Adrenal gland (tissue), 5 donors: ENCODE results near the gene CNNM2.

Source experiments
- POLR2A ChIP-seq, 2 donors: fragments of 450-650 bp; IDR thresholded peaks; one replicate each; pipeline ENCODE4 v1.6.1; 2017; ENCODE audit warnings: antibody characterized with exemption in 2 of 2, mild to moderate bottlenecking in 2 of 2, moderate library complexity in 1 of 2
- TF ChIP-seq, protein P1 (sequence below), 6 experiments: fragments of 450-650 bp in 4 of 6; fragments of 200-600 bp in 2 of 6; sonication (generic) in 1 of 6; IDR thresholded peaks; 1 replicate in 5 of 6; 2 replicates in 1 of 6; pipeline versions ENCODE4 v1.5.1 to v1.8.0; 2016 to 2021; ENCODE audit warnings: antibody characterized with exemption in 6 of 6, mild to moderate bottlenecking in 2 of 6, moderate library complexity in 1 of 6
- donor health status: DM: no; HTN: no; CAD: no.

DNA sequence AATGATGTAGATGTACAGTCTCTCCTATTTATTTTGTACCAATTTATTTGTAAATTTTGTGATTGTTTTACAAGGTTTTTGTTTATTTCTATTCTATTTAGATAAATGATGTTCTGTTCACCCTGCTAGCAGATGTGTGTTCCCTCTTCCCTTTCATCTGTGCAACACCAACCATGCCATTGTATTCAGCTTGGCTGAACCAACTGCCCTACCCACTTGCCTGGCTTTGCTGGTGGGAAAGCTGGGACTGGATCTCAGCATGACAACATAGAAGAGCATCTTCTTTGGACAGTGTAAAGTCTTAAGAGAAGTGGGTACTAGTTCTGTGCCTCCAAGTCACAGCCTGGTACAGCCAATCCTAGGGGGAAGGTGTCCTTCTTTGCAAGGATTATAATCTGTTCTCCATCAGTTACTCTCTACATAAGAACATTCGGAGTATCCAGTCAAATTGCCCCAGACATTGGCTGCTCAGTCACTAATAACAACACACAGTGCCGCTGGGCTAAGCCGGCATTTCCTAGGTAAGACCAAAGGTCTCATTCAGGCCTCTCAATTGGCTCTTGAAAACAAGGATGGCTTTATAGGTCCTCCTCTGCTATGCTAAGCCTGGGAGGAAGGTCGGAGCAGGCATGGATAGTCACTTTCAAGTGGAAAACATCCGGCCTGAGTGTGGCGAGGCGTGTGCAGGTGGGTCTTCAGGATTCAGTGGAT lies 165.3 kb downstream of the CNNM2 start:
- TF ChIP-seq, protein P1, sequence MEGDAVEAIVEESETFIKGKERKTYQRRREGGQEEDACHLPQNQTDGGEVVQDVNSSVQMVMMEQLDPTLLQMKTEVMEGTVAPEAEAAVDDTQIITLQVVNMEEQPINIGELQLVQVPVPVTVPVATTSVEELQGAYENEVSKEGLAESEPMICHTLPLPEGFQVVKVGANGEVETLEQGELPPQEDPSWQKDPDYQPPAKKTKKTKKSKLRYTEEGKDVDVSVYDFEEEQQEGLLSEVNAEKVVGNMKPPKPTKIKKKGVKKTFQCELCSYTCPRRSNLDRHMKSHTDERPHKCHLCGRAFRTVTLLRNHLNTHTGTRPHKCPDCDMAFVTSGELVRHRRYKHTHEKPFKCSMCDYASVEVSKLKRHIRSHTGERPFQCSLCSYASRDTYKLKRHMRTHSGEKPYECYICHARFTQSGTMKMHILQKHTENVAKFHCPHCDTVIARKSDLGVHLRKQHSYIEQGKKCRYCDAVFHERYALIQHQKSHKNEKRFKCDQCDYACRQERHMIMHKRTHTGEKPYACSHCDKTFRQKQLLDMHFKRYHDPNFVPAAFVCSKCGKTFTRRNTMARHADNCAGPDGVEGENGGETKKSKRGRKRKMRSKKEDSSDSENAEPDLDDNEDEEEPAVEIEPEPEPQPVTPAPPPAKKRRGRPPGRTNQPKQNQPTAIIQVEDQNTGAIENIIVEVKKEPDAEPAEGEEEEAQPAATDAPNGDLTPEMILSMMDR (IDR thresholded peaks at IDR 0.05), result no peak
- no peak for TF ChIP-seq POLR2A (IDR thresholded peaks at IDR 0.05)
